ENCODE measurements around the gene CCR5AS.
A peak's percentile ranks its signal among the peaks of the same experiment; 100 is the strongest.

Gene CCR5AS

GRCh38 chr3:46375814-46376213 lies 31.1 kb downstream of the CCR5AS start:
- intact Hi-C loops (cut with DNase I): loop anchor here (10.0 kb wide), 2 partner anchors 161 to 291 kb away; no protein-coding TSS in a partner anchor
- TF ChIP-seq EP300 (IDR thresholded peaks at IDR 0.05) (no peak), POLR2AphosphoS5 (IDR thresholded peaks at IDR 0.05) (no peak), POLR2A (IDR thresholded peaks at IDR 0.05; ENCODE audit: low read depth) (no peak), CTCF (IDR thresholded peaks at IDR 0.05) (no peak)
- Histone ChIP-seq H3K36me3 (no peaks in the 10 kb centered on the region), H3K27me3 (peaks cover 0 to 21% (median 0%) of the 10 kb centered on the region in 4 donors), H3K4me1 (peaks cover 3 to 6% (median 5%) of the 10 kb centered on the region in 4 donors), H3K4me3 (no peak overlapping the region), H3K9me3 (no peaks in the 10 kb centered on the region), H3K27ac (replicated peaks in 1 of 4) (no peak overlapping the region)
- DNase-seq (ENCODE audit: extremely low spot score): no peak
- 38% methylated on average over 2 of the region's 2 CpGs for WGBS

GRCh38 chr3:46375218-46375617 lies 31.6 kb downstream of the CCR5AS start:
- no peaks in the 10 kb centered on the region for H3K36me3 ChIP-seq
- no peak overlapping the region for H3K4me3 ChIP-seq
- intact Hi-C loops (cut with DNase I): loop anchor here (10.0 kb wide), 2 partner anchors 160 to 290 kb away; no protein-coding TSS in a partner anchor
- no peaks in the 10 kb centered on the region for H3K9me3 ChIP-seq
- no peaks in the 10 kb centered on the region for H3K4me1 ChIP-seq
- 80% methylated on average over 2 of the region's 2 CpGs for WGBS
- peaks cover 0 to 21% (median 0%) of the 10 kb centered on the region in 4 donors for H3K27me3 ChIP-seq
- DNase-seq (ENCODE audit: extremely low spot score): no peak
- TF ChIP-seq POLR2AphosphoS5 (IDR thresholded peaks at IDR 0.05) (no peak), EP300 (IDR thresholded peaks at IDR 0.05) (no peak), POLR2A (IDR thresholded peaks at IDR 0.05; ENCODE audit: low read depth) (no peak), CTCF (IDR thresholded peaks at IDR 0.05) (no peak)
- no peak overlapping the region for H3K27ac ChIP-seq (replicated peaks in 1 of 4)

GRCh38 chr3:46374755-46375154 lies 32.1 kb downstream of the CCR5AS start:
- Histone ChIP-seq H3K36me3 (no peaks in the 10 kb centered on the region), H3K4me1 (no peaks in the 10 kb centered on the region), H3K27me3 (peaks cover 0 to 21% (median 0%) of the 10 kb centered on the region in 4 donors), H3K4me3 (no peak overlapping the region), H3K9me3 (no peaks in the 10 kb centered on the region), H3K27ac (replicated peaks in 1 of 4) (no peak overlapping the region)
- DNase-seq (ENCODE audit: extremely low spot score): no peak
- TF ChIP-seq CTCF (IDR thresholded peaks at IDR 0.05) (no peak), POLR2A (IDR thresholded peaks at IDR 0.05; ENCODE audit: low read depth) (no peak), EP300 (IDR thresholded peaks at IDR 0.05) (no peak), POLR2AphosphoS5 (IDR thresholded peaks at IDR 0.05) (no peak)
- WGBS: 89% methylated on average over 3 of the region's 3 CpGs
- intact Hi-C loops (cut with DNase I): loop anchor here (10.0 kb wide), 2 partner anchors 160 to 290 kb away; no protein-coding TSS in a partner anchor

GRCh38 chr3:46372492-46373359 lies 34.1 kb downstream of the CCR5AS start:
- peak; percentile 16 to 35 (median 28) for TF ChIP-seq CTCF (IDR thresholded peaks at IDR 0.05)
- TF ChIP-seq EP300 (IDR thresholded peaks at IDR 0.05): no peak
- TF ChIP-seq POLR2A (IDR thresholded peaks at IDR 0.05; ENCODE audit: low read depth): no peak
- TF ChIP-seq POLR2AphosphoS5 (IDR thresholded peaks at IDR 0.05): no peak
- Histone ChIP-seq H3K4me1 (no peaks in the 10 kb centered on the region), H3K4me3 (no peak overlapping the region), H3K9me3 (no peaks in the 10 kb centered on the region), H3K27ac (replicated peaks in 1 of 4) (no peak overlapping the region), H3K36me3 (no peaks in the 10 kb centered on the region), H3K27me3 (peaks cover 0 to 21% (median 0%) of the 10 kb centered on the region in 4 donors)
- no peak for DNase-seq (ENCODE audit: extremely low spot score)
- intact Hi-C loops (cut with DNase I): loop anchor here (10.0 kb wide), 2 partner anchors 158 to 288 kb away; no protein-coding TSS in a partner anchor
- 92% methylated on average over 9 of the region's 9 CpGs for WGBS

Measured in esophagus muscularis mucosa (tissue), 4 donors.